Activated CD8-positive, alpha-beta T cell treated with anti-CD3 and anti-CD28 coated beads, Interleukin-2, amount 10 ng/mL, durations not matched to agents 7 days and 5 days (primary cell): ENCODE data around the gene COA1. TPM values are rescaled to one million over a fixed set of nuclear protein-coding genes. Genes with fewer than 3 reads are reported as not detected.
"Not testable (repeated sequence)": the region's sequence is repeated elsewhere in the genome, so short reads cannot be mapped to it uniquely, and the experiment has no call there.

ENCODE experiments used
- ATAC-seq: fragments of 150-1000 bp; cut with Tn5 transposase; one replicate; pipeline ENCODE4 v1.10.0; 2021; ENCODE audit warnings: moderate library complexity
- CTCF ChIA-PET: fragments of 350-600 bp; sonication (Branson Sonifier 250); formaldehyde crosslinking; loops from one replicate; lab custom pipeline; 2021; ENCODE audit warnings: antibody characterized with exemption; lab: Charles Lee
- POLR2A ChIA-PET: fragments of 350-600 bp; sonication (Branson Sonifier 250); formaldehyde crosslinking; loops from one replicate; lab custom pipeline; 2021; ENCODE audit warnings: antibody characterized with exemption; lab: Charles Lee
- DNase-seq: peaks from one replicate; pipeline ENCODE4 v3.0.0-alpha.2; 2020
- H3K27ac Mint-ChIP-seq: one replicate; pipeline ENCODE4 v1.8.0; 2021; ENCODE audit warnings: mild to moderate bottlenecking, mixed read lengths
- H3K27me3 Mint-ChIP-seq: one replicate; pipeline ENCODE4 v1.8.0; 2021; ENCODE audit warnings: low read depth, mixed read lengths
- H3K36me3 Mint-ChIP-seq: one replicate; pipeline ENCODE4 v1.8.0; 2021; ENCODE audit warnings: low read depth, mixed read lengths
- H3K4me1 Mint-ChIP-seq: one replicate; pipeline ENCODE4 v1.8.0; 2021; ENCODE audit warnings: low read depth, mixed read lengths
- H3K4me3 Mint-ChIP-seq: one replicate; pipeline ENCODE4 v1.8.0; 2021; ENCODE audit warnings: mild to moderate bottlenecking, mixed read lengths
- H3K9me3 Mint-ChIP-seq: one replicate; pipeline ENCODE4 v1.8.0; 2022; ENCODE audit warnings: mixed read lengths; ENCODE audit not compliant: insufficient read depth
- total RNA-seq, 2 experiments: library from RNA; stranded (reverse); gene quantifications; one replicate each; pipeline ENCODE4 v1.2.3, GENCODE V29; 2021

COA1 gene
- total RNA-seq, 2 experiments from 2014 or later: 52.0 to 52.7 TPM

GRCh38 chr7:43698460-43699255, 30.7 kb downstream of the COA1 start:
- no peak overlapping the region for H3K4me3 Mint-ChIP-seq
- no peaks in the 10 kb centered on the region for H3K27me3 Mint-ChIP-seq
- H3K4me1 Mint-ChIP-seq: peaks cover 57% of the 10 kb centered on the region
- H3K36me3 Mint-ChIP-seq: peaks cover 12% of the 10 kb centered on the region
- CTCF ChIA-PET: interaction anchor here (0.7 to 6.7 kb wide), 29 partner anchors 11 to 263 kb away, joined by 3 to 508 read pairs (median 9); partner anchors contain the start of gene STK17A
- POLR2A ChIA-PET: interaction anchor here (1.3 to 4.3 kb wide), 3 partner anchors 50 to 116 kb away, joined by 4 to 79 read pairs (median 27); partner anchors contain the start of gene STK17A
- no peak overlapping the region for H3K27ac Mint-ChIP-seq
- no peak for DNase-seq
- ATAC-seq: no peak
- peaks cover 4% of the 10 kb centered on the region for H3K9me3 Mint-ChIP-seq

- no peak overlapping the region for H3K4me3 Mint-ChIP-seq
- peaks cover 4% of the 10 kb centered on the region for H3K36me3 Mint-ChIP-seq
- ChIA-PET POLR2A (interaction anchor here (0.6 to 4.3 kb wide), 4 partner anchors 49 to 161 kb away, joined by 3 to 79 read pairs (median 16); partner anchors contain the start of gene STK17A), CTCF (interaction anchor here (0.8 to 6.7 kb wide), 11 partner anchors 15 to 141 kb away, joined by 3 to 508 read pairs (median 4); partner anchors contain the start of gene STK17A)
- no peak overlapping the region for H3K27ac Mint-ChIP-seq
- DNase-seq (no peak), ATAC-seq (no peak)
- peaks cover 47% of the 10 kb centered on the region for H3K4me1 Mint-ChIP-seq
- H3K9me3 Mint-ChIP-seq: no peaks in the 10 kb centered on the region
- no peaks in the 10 kb centered on the region for H3K27me3 Mint-ChIP-seq
Measured at GRCh38 chr7:43697690-43698089, 31.6 kb downstream of the COA1 start.

- Mint-ChIP-seq H3K4me3 (no peak overlapping the region), H3K36me3 (no peaks in the 10 kb centered on the region), H3K27me3 (no peaks in the 10 kb centered on the region), H3K4me1 (peaks cover 34% of the 10 kb centered on the region), H3K27ac (no peak overlapping the region), H3K9me3 (no peaks in the 10 kb centered on the region)
- ChIA-PET CTCF (no interaction called here), POLR2A (no interaction called here)
- DNase-seq: no peak
- no peak for ATAC-seq
Measured at GRCh38 chr7:43695365-43695764, 34.0 kb downstream of the COA1 start.

- POLR2A ChIA-PET: interaction anchor here (1.1 kb wide), 1 partner anchor 10 kb away, joined by 3 read pairs; no protein-coding TSS in a partner anchor
- H3K36me3 Mint-ChIP-seq: peaks cover 5% of the 10 kb centered on the region
Measured at GRCh38 chr7:43694399-43694748, 34.9 kb downstream of the COA1 start.

GRCh38 chr7:43693687-43694398, 35.5 kb downstream of the COA1 start:
- Mint-ChIP-seq H3K36me3 (peaks cover 7% of the 10 kb centered on the region), H3K4me3 (no peak overlapping the region), H3K9me3 (no peaks in the 10 kb centered on the region), H3K27ac (no peak overlapping the region), H3K27me3 (no peaks in the 10 kb centered on the region), H3K4me1 (peaks cover 30% of the 10 kb centered on the region)
- no peak for DNase-seq
- ChIA-PET CTCF (interaction anchor here (1.2 to 8.6 kb wide), 3 partner anchors 26 to 111 kb away, joined by 3 to 85 read pairs (median 4); partner anchors contain the start of gene STK17A), POLR2A (interaction anchor here (1.0 to 1.6 kb wide), 4 partner anchors 10 to 111 kb away, joined by 3 to 5 read pairs (median 4); partner anchors contain the start of gene STK17A)
- ATAC-seq: no peak

More at GRCh38 chr7:43694399-43694748, 34.9 kb downstream of the COA1 start:
- no peaks in the 10 kb centered on the region for H3K27me3 Mint-ChIP-seq
- ATAC-seq (no peak), DNase-seq (no peak)
- no peaks in the 10 kb centered on the region for H3K9me3 Mint-ChIP-seq
- H3K4me1 Mint-ChIP-seq: peaks cover 28% of the 10 kb centered on the region
- CTCF ChIA-PET: interaction anchor here (0.6 to 8.6 kb wide), 2 partner anchors 8 to 112 kb away, joined by 3 to 85 read pairs; partner anchors contain the start of gene STK17A
- H3K4me3 Mint-ChIP-seq: no peak overlapping the region
- no peak overlapping the region for H3K27ac Mint-ChIP-seq

GRCh38 chr7:43692582-43693373, 36.5 kb downstream of the COA1 start:
- no peak for ATAC-seq
- Mint-ChIP-seq H3K27ac (no peak overlapping the region), H3K4me3 (no peak overlapping the region), H3K4me1 (peaks cover 25% of the 10 kb centered on the region), H3K9me3 (peaks cover 6% of the 10 kb centered on the region), H3K27me3 (no peaks in the 10 kb centered on the region), H3K36me3 (peaks cover 14% of the 10 kb centered on the region)
- DNase-seq: no peak
- CTCF ChIA-PET: interaction anchor here (1.1 to 8.6 kb wide), 5 partner anchors 11 to 110 kb away, joined by 3 to 85 read pairs (median 3); partner anchors contain the start of gene STK17A
- POLR2A ChIA-PET: interaction anchor here (0.8 to 1.6 kb wide), 3 partner anchors 43 to 110 kb away, joined by 3 to 5 read pairs (median 4); partner anchors contain the start of gene STK17A

GRCh38 chr7:43691611-43692010, 37.7 kb downstream of the COA1 start:
- DNase-seq: no peak
- H3K9me3 Mint-ChIP-seq: peaks cover 11% of the 10 kb centered on the region
- H3K4me3 Mint-ChIP-seq: no peak overlapping the region
- ChIA-PET CTCF (interaction anchor here (1.4 to 8.6 kb wide), 2 partner anchors 18 to 109 kb away, joined by 3 to 85 read pairs; partner anchors contain the start of gene STK17A), POLR2A (no interaction called here)
- no peaks in the 10 kb centered on the region for H3K27me3 Mint-ChIP-seq
- H3K36me3 Mint-ChIP-seq: peaks cover 19% of the 10 kb centered on the region
- H3K4me1 Mint-ChIP-seq: peaks cover 22% of the 10 kb centered on the region
- ATAC-seq: no peak
- H3K27ac Mint-ChIP-seq: no peak overlapping the region

- DNase-seq (no peak), ATAC-seq (no peak)
- no peak overlapping the region for H3K27ac Mint-ChIP-seq
- H3K27me3 Mint-ChIP-seq: no peaks in the 10 kb centered on the region
- H3K9me3 Mint-ChIP-seq: peaks cover 11% of the 10 kb centered on the region
- H3K4me1 Mint-ChIP-seq: peaks cover 22% of the 10 kb centered on the region
- ChIA-PET POLR2A (interaction anchor here (1.0 to 1.5 kb wide), 3 partner anchors 39 to 106 kb away, joined by 4 to 8 read pairs (median 4); partner anchors contain the start of gene STK17A), CTCF (interaction anchor here (1.3 to 8.6 kb wide), 6 partner anchors 10 to 150 kb away, joined by 3 to 85 read pairs (median 6); partner anchors contain the start of gene STK17A)
- no peak overlapping the region for H3K4me3 Mint-ChIP-seq
- peaks cover 29% of the 10 kb centered on the region for H3K36me3 Mint-ChIP-seq
Measured at GRCh38 chr7:43689115-43689514, 40.2 kb downstream of the COA1 start.

- POLR2A ChIA-PET: interaction anchor here (1.0 to 1.5 kb wide), 3 partner anchors 38 to 105 kb away, joined by 4 to 8 read pairs (median 4); partner anchors contain the start of gene STK17A
- Mint-ChIP-seq H3K9me3 (peaks cover 11% of the 10 kb centered on the region), H3K4me1 (peaks cover 22% of the 10 kb centered on the region), H3K36me3 (peaks cover 36% of the 10 kb centered on the region)
- CTCF ChIA-PET: interaction anchor here (0.9 to 8.6 kb wide), 5 partner anchors 9 to 105 kb away, joined by 3 to 85 read pairs (median 4); partner anchors contain the start of gene STK17A
- H3K27ac Mint-ChIP-seq, DNase-seq, H3K4me3 Mint-ChIP-seq, H3K27me3 Mint-ChIP-seq, ATAC-seq: not testable (repeated sequence)
Measured at GRCh38 chr7:43687866-43688265, 41.5 kb downstream of the COA1 start.

- ATAC-seq: no peak
- H3K4me3 Mint-ChIP-seq: no peak overlapping the region
- DNase-seq: no peak
- H3K4me1 Mint-ChIP-seq: peaks cover 25% of the 10 kb centered on the region
- H3K27ac Mint-ChIP-seq: no peak overlapping the region
- H3K9me3 Mint-ChIP-seq: peaks cover 11% of the 10 kb centered on the region
- H3K36me3 Mint-ChIP-seq: peaks cover 37% of the 10 kb centered on the region
- no peaks in the 10 kb centered on the region for H3K27me3 Mint-ChIP-seq
- CTCF ChIA-PET: interaction anchor here (0.8 to 8.6 kb wide), 6 partner anchors 8 to 152 kb away, joined by 3 to 85 read pairs (median 4); partner anchors contain the start of gene STK17A
- POLR2A ChIA-PET: interaction anchor here (1.0 to 1.3 kb wide), 3 partner anchors 10 to 105 kb away, joined by 3 to 4 read pairs (median 3); partner anchors contain the start of gene STK17A
Measured at GRCh38 chr7:43686991-43687390, 42.3 kb downstream of the COA1 start.
